Transverse colon (tissue), 3 donors: Measurements from ENCODE around the gene PRR23A.

ENCODE experiments used
- CTCF ChIP-seq, 5 experiments: fragments of 200-600 bp in 3 of 5; fragments of 450-650 bp in 2 of 5; sonication (generic) in 3 of 5; IDR thresholded peaks; 1 replicate in 2 of 5; 2 replicates in 3 of 5; pipeline ENCODE4 v1.5.1; 2016 to 2017; ENCODE audit warnings: antibody characterized with exemption in 5 of 5, inconsistent platforms in 3 of 5, mild to moderate bottlenecking in 2 of 5, moderate library complexity in 1 of 5
- POLR2A ChIP-seq: fragments of 450-650 bp; IDR thresholded peaks from one replicate; pipeline ENCODE4 v1.6.1; 2016; ENCODE audit warnings: antibody characterized with exemption, mild to moderate bottlenecking, moderate library complexity

DNA sequence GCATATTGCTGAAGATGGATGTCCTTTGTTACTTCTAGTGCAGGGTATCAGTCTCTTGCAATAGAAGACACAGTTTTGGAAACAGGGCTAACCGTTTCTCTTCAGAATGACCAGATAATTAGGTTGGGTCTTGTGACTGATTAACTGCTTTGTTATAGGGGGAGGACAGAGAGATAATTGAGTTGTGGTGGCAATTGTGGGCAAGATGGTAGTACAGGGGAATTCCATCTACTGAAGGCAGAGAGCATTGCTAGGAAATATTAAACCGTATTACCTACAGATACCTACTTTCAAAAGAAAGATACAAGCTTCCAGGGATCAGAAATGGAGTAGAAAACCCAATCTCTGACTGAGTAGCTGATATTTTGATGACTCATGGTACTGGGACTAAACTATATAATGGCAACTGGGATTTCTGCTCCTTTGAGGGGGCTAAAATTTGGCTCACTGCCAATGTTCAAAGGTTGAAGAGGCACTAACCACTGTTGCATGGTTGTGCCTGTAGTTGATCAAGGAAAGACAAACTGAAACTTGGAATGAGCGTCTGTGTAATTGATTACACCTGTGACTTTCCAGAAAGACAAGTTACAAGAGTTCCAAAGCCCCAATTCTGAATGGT lies 10.5 kb upstream of the PRR23A start:
- TF ChIP-seq CTCF (IDR thresholded peaks at IDR 0.05): no peak
- TF ChIP-seq POLR2A: no peak
